Islet precursor cell (in vitro differentiated cells): ENCODE results near the gene DFFA.
"Not testable (repeated sequence)": the region's sequence is repeated elsewhere in the genome, so short reads cannot be mapped to it uniquely, and the experiment has no call there.

Experiments
- DNase-seq: peaks from one replicate; pipeline ENCODE4 v3.0.0-alpha.2; 2018

DFFA gene, protein sequence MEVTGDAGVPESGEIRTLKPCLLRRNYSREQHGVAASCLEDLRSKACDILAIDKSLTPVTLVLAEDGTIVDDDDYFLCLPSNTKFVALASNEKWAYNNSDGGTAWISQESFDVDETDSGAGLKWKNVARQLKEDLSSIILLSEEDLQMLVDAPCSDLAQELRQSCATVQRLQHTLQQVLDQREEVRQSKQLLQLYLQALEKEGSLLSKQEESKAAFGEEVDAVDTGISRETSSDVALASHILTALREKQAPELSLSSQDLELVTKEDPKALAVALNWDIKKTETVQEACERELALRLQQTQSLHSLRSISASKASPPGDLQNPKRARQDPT

GRCh38 chr1:10472220-10473144, at the start of gene DFFA:
Gene DFFA (minus strand): TSS chr1:10472529. CDS start chr1:10472458, 71 bp downstream.
- peak; percentile 98 for DNase-seq

GRCh38 chr1:10521537-10522157, 49.3 kb upstream of the DFFA start:
- no peak for DNase-seq

DNA sequence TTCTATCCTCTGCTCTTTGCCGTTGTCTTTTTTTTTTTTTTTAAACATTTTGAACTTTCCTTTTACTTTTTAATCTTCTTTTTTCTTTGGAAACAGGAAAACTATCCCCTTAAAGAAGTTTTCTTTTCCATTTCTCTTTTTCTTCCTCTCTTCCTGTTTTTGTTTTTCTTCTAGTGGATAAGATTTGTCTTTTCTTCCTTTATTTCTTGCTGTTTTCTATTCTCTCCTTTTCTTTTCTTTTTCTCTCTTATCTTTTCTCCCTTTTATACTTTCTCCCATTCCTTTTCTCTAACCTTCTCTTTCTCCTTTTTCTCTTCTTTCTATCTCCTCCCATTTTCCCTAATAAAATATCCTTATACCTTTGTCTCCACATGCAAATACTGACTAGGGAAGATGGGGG, 48.6 kb upstream of the DFFA start:
- no peak for DNase-seq

GRCh38 chr1:10520497-10520896, 48.2 kb upstream of the DFFA start:
- no peak for DNase-seq

- DNase-seq, result peak; percentile 79
Observed at GRCh38 chr1:10519016-10519417, 46.7 kb upstream of the DFFA start.

DNA sequence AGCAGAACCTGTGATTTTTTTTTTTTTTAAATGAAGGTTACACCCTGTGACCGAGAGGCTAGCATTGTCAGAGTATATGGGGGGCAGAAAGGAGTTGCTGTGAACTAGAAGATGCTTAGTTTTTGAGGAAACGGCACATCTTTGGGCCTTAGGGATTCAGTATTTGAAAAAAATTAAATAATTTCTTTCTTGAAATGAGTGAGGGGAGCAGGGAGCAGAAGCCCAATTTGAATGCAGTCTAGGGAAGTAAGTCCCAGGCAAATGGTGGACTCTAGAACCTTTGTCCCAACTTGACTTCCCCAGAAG, 45.3 kb upstream of the DFFA start:
- no peak for DNase-seq

DNA sequence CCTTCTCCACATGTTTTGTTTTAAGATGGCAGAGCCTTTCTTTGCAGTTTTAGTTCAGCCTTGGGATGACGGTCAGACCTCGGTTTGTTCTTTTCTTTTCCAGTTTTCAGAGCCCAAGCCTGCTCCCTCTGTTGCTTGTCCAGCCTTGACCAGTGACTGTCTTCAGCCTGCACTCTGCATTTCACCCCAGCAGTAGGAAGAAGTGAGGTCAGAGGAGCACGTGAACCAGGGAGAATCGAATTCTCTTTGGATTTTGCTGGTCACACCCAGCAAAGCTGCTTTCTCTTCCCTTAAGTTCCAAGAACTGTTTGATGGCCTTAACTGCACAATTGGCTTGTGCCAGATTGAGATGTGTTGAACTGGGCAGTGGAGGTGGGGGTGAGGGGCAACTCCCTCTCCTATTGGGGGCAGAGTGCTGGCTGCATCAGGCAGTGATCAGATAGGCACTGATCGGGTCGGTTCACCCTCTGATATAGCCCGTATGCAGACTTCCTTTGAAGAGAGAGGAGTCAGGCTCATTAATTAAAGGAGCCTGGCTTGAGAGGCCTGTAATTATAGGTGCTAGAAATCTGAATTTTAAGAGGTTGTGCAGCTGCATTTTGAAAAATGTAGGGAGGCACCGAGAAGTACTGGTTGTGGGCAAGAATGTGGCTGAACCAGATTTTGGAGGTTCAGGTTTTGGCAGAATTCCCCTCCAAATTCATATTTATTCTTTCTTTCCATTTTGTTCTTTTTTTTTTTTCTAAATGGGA, 44.8 kb upstream of the DFFA start:
- DNase-seq, result no peak

DNA sequence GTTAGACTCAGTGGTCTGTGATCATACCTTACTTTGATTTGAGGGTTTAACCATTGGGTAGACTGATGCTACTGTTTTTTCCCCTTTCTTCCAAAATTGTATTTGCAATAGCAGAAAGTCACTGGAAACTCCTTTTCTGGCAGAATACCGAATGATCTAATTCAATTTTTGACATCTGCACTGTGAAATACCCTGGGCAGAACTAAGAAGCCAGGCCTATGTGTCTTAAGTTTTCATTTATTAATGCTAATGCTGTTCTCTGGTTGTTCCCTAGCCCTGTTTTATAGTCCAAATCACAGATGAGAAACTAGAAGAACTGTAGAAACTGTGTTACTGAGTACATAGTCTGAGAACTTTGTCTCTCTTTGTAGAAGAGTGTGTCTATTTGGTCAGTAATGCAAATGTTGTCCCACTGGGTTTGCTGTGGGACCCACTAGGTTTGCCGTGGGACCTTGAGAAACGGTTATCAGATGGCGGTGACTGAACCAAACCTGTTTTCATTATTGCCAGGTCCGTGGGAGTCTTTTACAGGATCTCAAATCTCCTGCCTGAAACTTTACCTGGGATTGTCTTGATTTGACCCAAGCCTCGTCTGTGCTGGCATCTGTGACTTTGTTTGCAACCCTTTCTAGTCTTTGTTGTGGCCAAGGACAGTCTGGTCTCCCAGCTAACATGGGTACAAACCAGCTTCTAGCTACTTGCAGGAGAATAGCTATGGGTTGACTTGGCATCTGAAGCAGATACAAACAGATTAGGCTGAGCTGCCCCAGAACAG, 43.8 kb upstream of the DFFA start:
- DNase-seq, result no peak

DNA sequence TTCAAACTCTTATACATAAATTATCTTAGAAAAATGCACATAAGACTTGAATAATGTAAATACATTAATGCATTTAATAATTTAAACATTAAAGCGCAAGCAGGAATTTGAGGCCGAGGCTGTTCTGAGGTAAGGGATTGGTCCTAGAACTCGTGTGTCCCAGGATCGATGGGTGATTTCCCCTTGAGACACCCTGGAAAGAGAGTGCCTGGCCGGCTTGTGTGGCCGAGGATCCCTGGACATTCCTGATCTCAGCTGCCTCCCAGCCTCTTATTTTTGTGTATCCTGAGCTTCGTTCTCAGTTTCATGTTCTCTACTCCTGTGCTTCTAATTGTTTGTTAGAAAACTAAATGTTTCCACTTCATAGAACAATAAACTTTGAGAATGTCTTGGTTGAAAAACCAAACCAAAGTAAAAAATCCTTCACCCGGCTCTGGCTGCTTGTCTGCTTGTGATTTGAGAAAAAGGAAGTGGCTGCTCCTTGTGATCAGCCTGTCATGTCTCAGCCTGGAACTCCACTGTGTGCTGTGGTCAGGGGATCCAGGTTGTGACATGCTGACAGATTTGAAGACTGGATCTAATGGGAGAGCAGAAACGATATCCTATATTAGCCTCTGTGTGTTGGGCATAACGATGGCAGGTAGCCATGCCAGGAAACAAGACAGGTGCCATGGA, 43.1 kb upstream of the DFFA start:
- DNase-seq, result no peak

- no peak for DNase-seq
Observed at GRCh38 chr1:10514490-10515235, 42.3 kb upstream of the DFFA start.

GRCh38 chr1:10513199-10513598, 40.9 kb upstream of the DFFA start:
- DNase-seq, result no peak

DNA sequence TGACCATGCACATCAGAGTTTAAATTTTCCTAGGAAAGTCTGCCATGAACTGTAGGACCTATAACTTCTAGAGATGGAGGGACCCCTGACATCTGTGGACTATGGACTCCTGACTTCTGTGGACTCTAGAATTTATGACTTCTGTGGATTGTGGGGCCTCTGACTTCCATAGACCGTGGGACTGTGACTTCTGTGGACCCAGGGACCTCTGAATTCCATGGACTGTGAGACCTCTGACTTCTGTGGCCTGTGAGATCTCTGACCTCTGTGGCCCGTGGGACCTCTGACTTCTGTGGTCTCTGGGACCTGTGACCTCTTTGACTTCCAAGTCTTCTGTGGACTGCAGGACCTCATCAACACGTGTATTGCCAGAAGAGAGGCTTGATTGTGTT, 39.2 kb upstream of the DFFA start:
- no peak for DNase-seq

DNA sequence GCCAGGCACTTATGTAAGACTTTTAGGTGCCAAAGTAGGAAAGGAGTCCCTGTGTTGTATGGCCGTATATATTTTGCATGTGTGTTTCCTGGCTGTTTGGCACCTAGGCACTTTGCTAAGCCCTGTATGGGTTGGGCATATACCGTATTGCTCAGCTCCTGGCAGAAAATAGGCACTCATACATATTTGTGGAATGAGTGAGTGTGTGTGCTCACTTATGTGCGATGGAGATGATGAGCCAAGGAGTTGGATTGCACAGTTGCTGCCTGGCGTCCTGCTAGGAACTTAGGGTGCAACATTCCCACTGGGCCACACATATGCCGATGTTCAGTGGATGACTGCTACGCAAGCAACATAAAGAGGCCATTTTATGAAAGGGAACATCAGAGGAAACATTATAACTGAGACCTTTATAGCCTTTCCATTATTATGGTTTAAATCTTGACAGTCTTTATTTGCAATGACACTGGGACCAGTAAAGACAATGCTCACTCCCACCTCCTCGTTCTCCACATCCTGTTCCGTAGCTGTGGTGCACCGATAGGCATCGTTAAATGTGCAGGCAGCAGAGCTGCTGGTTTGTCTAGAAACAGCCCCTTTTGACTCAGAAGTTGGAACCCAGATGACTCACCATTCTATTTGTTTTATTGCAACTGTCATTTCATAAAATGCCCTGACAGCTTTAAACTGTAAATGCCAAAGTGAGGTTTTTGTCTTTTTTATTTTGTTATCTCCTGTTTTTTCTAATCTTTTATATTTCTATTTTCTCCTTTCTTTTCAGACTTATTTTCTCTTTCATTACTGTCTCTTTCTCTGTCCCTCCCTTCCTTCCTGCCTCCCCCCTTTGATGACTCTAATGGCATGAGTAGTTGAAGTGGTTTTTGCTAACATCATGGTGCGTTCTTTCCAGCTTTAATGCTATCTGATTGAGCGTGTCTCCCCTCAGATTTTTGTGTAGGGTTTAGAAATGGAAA, 38.5 kb upstream of the DFFA start:
- peak; percentile 89 for DNase-seq

- no peak for DNase-seq
Observed at GRCh38 chr1:10509809-10510509, 37.6 kb upstream of the DFFA start.

- DNase-seq, result peak; percentile 92
Observed at GRCh38 chr1:10508511-10508951, 36.2 kb upstream of the DFFA start.

GRCh38 chr1:10507111-10507879, 35.0 kb upstream of the DFFA start:
- peak; percentile 85 for DNase-seq

GRCh38 chr1:10506677-10507047, 34.3 kb upstream of the DFFA start:
- no peak for DNase-seq

DNA sequence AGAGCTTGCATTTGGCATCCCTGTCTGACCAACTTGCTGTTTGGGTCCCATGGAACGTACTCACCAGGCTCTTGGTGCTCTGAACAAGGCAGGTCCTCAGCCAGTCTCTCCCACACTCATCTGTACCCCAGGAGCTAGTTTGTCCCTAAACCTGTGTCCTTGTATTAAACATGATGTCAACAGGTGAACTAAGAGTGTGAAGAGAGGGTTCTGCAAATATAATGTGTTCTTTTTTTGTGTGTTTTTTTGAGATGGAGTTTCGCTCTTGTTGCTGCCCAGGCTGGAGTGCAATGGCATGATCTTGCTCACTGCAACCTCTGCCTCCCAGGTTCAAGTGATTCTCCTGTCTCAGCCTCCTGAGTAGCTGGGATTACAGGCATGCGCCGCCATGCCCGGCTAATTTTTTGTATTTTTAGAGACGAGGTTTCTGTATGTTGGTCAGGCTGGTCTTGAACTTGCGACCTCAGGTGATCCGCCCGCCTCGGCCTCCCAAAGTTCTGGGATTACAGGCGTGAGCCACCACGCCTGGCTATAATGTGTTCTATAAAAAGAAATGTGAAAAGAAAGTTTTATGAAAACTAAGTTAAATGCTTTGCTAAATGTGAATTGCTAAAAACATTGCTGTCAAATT, 33.8 kb upstream of the DFFA start:
- not testable (repeated sequence) for DNase-seq
